Spleen (tissue), 11 donors: ENCODE measurements around the gene LDLRAD1. TPM values are rescaled to one million over a fixed set of nuclear protein-coding genes. Genes with fewer than 3 reads are reported as not detected.
"Not testable (repeated sequence)": the region's sequence is repeated elsewhere in the genome, so short reads cannot be mapped to it uniquely, and the experiment has no call there.

ENCODE experiments used
- DNase-seq: peaks from one replicate; pipeline ENCODE4 v3.0.0-alpha.2; 2020
- H3K27ac ChIP-seq, 8 donors: fragments of 200-600 bp; sonication (generic) in 7 of 8; 1 replicate in 4 of 8; 2 replicates in 4 of 8; pipeline versions ENCODE4 v1.5.0 to v1.8.0; 2016 to 2021; ENCODE audit warnings: inconsistent platforms in 4 of 8, mild to moderate bottlenecking in 4 of 8, moderate library complexity in 1 of 8
- H3K27me3 ChIP-seq, 7 donors: fragments of 200-600 bp; sonication (generic) in 6 of 7; replicated peaks in 1 of 7; 1 replicate in 4 of 7; 2 replicates in 3 of 7; pipeline versions ENCODE4 v1.5.0 to v1.8.0; 2016 to 2021; ENCODE audit warnings: inconsistent platforms in 3 of 7, mild to moderate bottlenecking in 1 of 7
- H3K36me3 ChIP-seq, 6 donors: fragments of 200-600 bp; sonication (generic) in 5 of 6; 1 replicate in 4 of 6; 2 replicates in 2 of 6; pipeline versions ENCODE4 v1.5.0 to v1.8.0; 2016 to 2021; ENCODE audit warnings: inconsistent platforms in 2 of 6
- H3K4me1 ChIP-seq, 6 donors: fragments of 200-600 bp; sonication (generic) in 5 of 6; 1 replicate in 3 of 6; 2 replicates in 3 of 6; pipeline versions ENCODE4 v1.5.0 to v1.8.0; 2016 to 2021; ENCODE audit warnings: inconsistent platforms in 3 of 6
- H3K4me3 ChIP-seq, 8 donors: fragments of 200-600 bp; sonication (generic) in 7 of 8; 1 replicate in 4 of 8; 2 replicates in 4 of 8; pipeline versions ENCODE4 v1.5.0 to v1.8.0; 2016 to 2021; ENCODE audit warnings: inconsistent platforms in 4 of 8, mild to moderate bottlenecking in 4 of 8, moderate library complexity in 2 of 8
- H3K9me3 ChIP-seq, 8 donors: fragments of 200-600 bp; sonication (generic) in 7 of 8; 1 replicate in 4 of 8; 2 replicates in 4 of 8; pipeline versions ENCODE4 v1.5.0 to v1.8.0; 2016 to 2021; ENCODE audit warnings: inconsistent platforms in 4 of 8
- CTCF ChIP-seq, 11 experiments: fragments of 200-600 bp in 7 of 11; fragments of 450-650 bp in 4 of 11; sonication (generic) in 4 of 11; IDR thresholded peaks in 8 of 11; conservative IDR thresholded peaks in 3 of 11; 1 replicate in 7 of 11; 2 replicates in 4 of 11; pipeline versions ENCODE4 v1.4.0 to v1.8.0; 2016 to 2021; ENCODE audit warnings: antibody characterized with exemption in 11 of 11, inconsistent platforms in 4 of 11, mild to moderate bottlenecking in 1 of 11
- POLR2A ChIP-seq, 3 donors: fragments of 450-650 bp; IDR thresholded peaks; one replicate each; pipeline ENCODE4 v1.5.1; 2017; ENCODE audit warnings: antibody characterized with exemption in 3 of 3, mild to moderate bottlenecking in 1 of 3
- POLR2AphosphoS5 ChIP-seq, 3 donors: sonication (generic); formaldehyde crosslinking; IDR thresholded peaks; one replicate each; pipeline ENCODE4 v1.5.1; 2017; ENCODE audit warnings: antibody characterized with exemption in 3 of 3
- WGBS, 5 donors: extraction: QIAGEN DNeasy Blood & Tissue Kit in 3 of 5; methylation state at CpG; one replicate each; pipeline versions ENCODE4 v1.1.5 to v1.1.7; 2013 to 2018; 5-methylcytosine and 5-hydroxymethylcytosine counted together
- intact Hi-C: fragments of 100-400 bp; cut with DNase I; formaldehyde crosslinking; loops from one replicate; pipeline ENCODE4 v1.15.0; 2023; ENCODE audit warnings: low total_unique reads
- polyA plus RNA-seq, 3 donors: library from polyadenylated mRNA; stranded (reverse); fragments of 200-250 nt; gene quantifications; one replicate each; pipeline ENCODE4 v1.2.1, GENCODE V29; 2013
- total RNA-seq, 7 donors: library from RNA; depleted of rRNA in 3 of 7; stranded (reverse); fragments of >200 nt in 3 of 7; fragmentation: NEBNext Ultra II Directional in 4 of 7; extraction: Animal tissue kit (Norgen Biotek cat#: 25700) in 4 of 7; gene quantifications; one replicate each; pipeline versions ENCODE4 v1.1.0 to v1.2.1, GENCODE V29; 2016 to 2021
- donor health status: healthy with polysubstance abuse.
- donor health status: DM: no; HTN: no; CAD: no; lungs with moderate emphysema.
- donor health status: DM: no; HTN: no; CAD: no.
- donor health status: Bipolar disorder and iron deficiency.
- donor health status: healthy.
- donor health status: DM: no; HTN: no; CAD: no.
- donor health status: DM: yes; HTN: yes; CAD: no.

The LDLRAD1 gene
- total and polyA plus RNA-seq, 10 donors = not detected

GRCh38 chr1:54024358-54024757 is 6.4 kb upstream of the LDLRAD1 start:
- Histone ChIP-seq H3K4me1 (no peaks in the 10 kb centered on the region), H3K36me3 (peaks cover 0 to 11% (median 3%) of the 10 kb centered on the region in 6 donors), H3K27me3 (no peaks in the 10 kb centered on the region), H3K9me3 (no peaks in the 10 kb centered on the region), H3K4me3 (no peak overlapping the region), H3K27ac (no peak overlapping the region)
- whole genome bisulfite sequencing, 5 donors = 84 to 95% (median 89%) methylated on average over 2 of the region's 2 CpGs
- intact Hi-C loops = no loop called here
- no peak for DNase-seq
- TF ChIP-seq POLR2AphosphoS5 (IDR thresholded peaks at IDR 0.05) (no peak), CTCF (IDR thresholded peaks at IDR 0.05 in 8 of 11, conservative IDR thresholded peaks at IDR 0.05 in 3 of 11) (no peak), POLR2A (IDR thresholded peaks at IDR 0.05) (no peak)

- H3K4me3 ChIP-seq, H3K4me1 ChIP-seq, H3K36me3 ChIP-seq, intact Hi-C loops, H3K9me3 ChIP-seq, H3K27me3 ChIP-seq, H3K27ac ChIP-seq: not testable (repeated sequence)
- DNase-seq = peak; percentile 11
- 83 to 96% (median 88%) methylated on average over 10 of the region's 10 CpGs for WGBS, 5 donors
These were observed 1.7 kb upstream of the LDLRAD1 start for GRCh38 chr1:54019562-54020176.

- WGBS, 5 donors = 69 to 85% (median 74%) methylated on average over 5 of the region's 5 CpGs
- TF ChIP-seq POLR2A (IDR thresholded peaks at IDR 0.05) (no peak), CTCF (IDR thresholded peaks at IDR 0.05 in 8 of 11, conservative IDR thresholded peaks at IDR 0.05 in 3 of 11) (no peak), POLR2AphosphoS5 (IDR thresholded peaks at IDR 0.05) (no peak)
- H3K27ac ChIP-seq = no peak overlapping the region
- intact Hi-C loops = no loop called here
- no peaks in the 10 kb centered on the region for H3K36me3 ChIP-seq
- no peak overlapping the region for H3K4me3 ChIP-seq
- no peak for DNase-seq
- H3K9me3 ChIP-seq = no peaks in the 10 kb centered on the region
- no peaks in the 10 kb centered on the region for H3K4me1 ChIP-seq
- peaks cover 0 to 15% (median 0%) of the 10 kb centered on the region in 7 donors for H3K27me3 ChIP-seq
These were observed 649 bp upstream of the LDLRAD1 start for GRCh38 chr1:54018635-54019034.

GRCh38 chr1:54016343-54017282 is 1.4 kb downstream of the LDLRAD1 start:
- 58 to 75% (median 73%) methylated on average over 8 of the region's 8 CpGs for WGBS, 5 donors
- Histone ChIP-seq H3K9me3 (no peaks in the 10 kb centered on the region), H3K27ac (no peak overlapping the region), H3K4me1 (no peaks in the 10 kb centered on the region), H3K36me3 (no peaks in the 10 kb centered on the region), H3K4me3 (no peak overlapping the region), H3K27me3 (peaks cover 0 to 28% (median 0%) of the 10 kb centered on the region in 7 donors)
- TF ChIP-seq CTCF (IDR thresholded peaks at IDR 0.05 in 8 of 11, conservative IDR thresholded peaks at IDR 0.05 in 3 of 11) (no peak), POLR2AphosphoS5 (IDR thresholded peaks at IDR 0.05) (no peak), POLR2A (IDR thresholded peaks at IDR 0.05) (no peak)
- intact Hi-C loops = no loop called here
- DNase-seq = no peak
